Stimulated activated CD4-positive, alpha-beta T cell treated with anti-CD3 and anti-CD28 coated beads, Interleukin-4, amount 100 ng/mL, for 4 hours (primary cell): ENCODE measurements around the gene HTR1D.
A peak's percentile ranks its signal among the peaks of the same experiment; 100 is the strongest.
"Not testable (repeated sequence)": the region's sequence is repeated elsewhere in the genome, so short reads cannot be mapped to it uniquely, and the experiment has no call there.

Experiments
- DNase-seq, 2 experiments: peaks; one replicate each; pipeline ENCODE4 v3.0.0-alpha.2; 2020

The HTR1D gene

GRCh38 chr1:23217421-23218115, at the start of gene HTR1D:
Gene HTR1D, minus strand, starts transcription at chr1:23217502. Its CDS starts 23,283 bp downstream, at chr1:23194219.
- DNase-seq, result peak in 1 of 2 experiments; percentile 11

GRCh38 chr1:23263380-23263887, 46.1 kb upstream of the HTR1D start:
- no peak for DNase-seq

GRCh38 chr1:23258082-23258481, 40.8 kb upstream of the HTR1D start:
- DNase-seq, result not testable (repeated sequence)

GRCh38 chr1:23257371-23257770, 40.1 kb upstream of the HTR1D start:
- DNase-seq, result not testable (repeated sequence)

GRCh38 chr1:23254584-23254983, 37.3 kb upstream of the HTR1D start:
- no peak for DNase-seq

- DNase-seq, result no peak
Observed at GRCh38 chr1:23251812-23252211, 34.5 kb upstream of the HTR1D start.

GRCh38 chr1:23249787-23250454, 32.6 kb upstream of the HTR1D start:
- no peak for DNase-seq

GRCh38 chr1:23247276-23247675, 30.0 kb upstream of the HTR1D start:
- DNase-seq, result no peak

- no peak for DNase-seq
Observed at GRCh38 chr1:23246274-23246673, 29.0 kb upstream of the HTR1D start.

GRCh38 chr1:23244256-23244761, 27.0 kb upstream of the HTR1D start:
- DNase-seq, result no peak

- no peak for DNase-seq
Observed at GRCh38 chr1:23242414-23242813, 25.1 kb upstream of the HTR1D start.

- DNase-seq, result no peak
Observed at GRCh38 chr1:23239638-23240295, 22.5 kb upstream of the HTR1D start.

- DNase-seq, result no peak
Observed at GRCh38 chr1:23238565-23238964, 21.3 kb upstream of the HTR1D start.

GRCh38 chr1:23237508-23237907, 20.2 kb upstream of the HTR1D start:
- DNase-seq, result no peak

GRCh38 chr1:23227806-23228205, 10.5 kb upstream of the HTR1D start:
- no peak for DNase-seq

- no peak for DNase-seq
Observed at GRCh38 chr1:23224739-23225648, 7.7 kb upstream of the HTR1D start.

GRCh38 chr1:23223963-23224362, 6.7 kb upstream of the HTR1D start:
- not testable (repeated sequence) for DNase-seq

- not testable (repeated sequence) for DNase-seq
Observed at GRCh38 chr1:23223490-23223951, 6.2 kb upstream of the HTR1D start.

- no peak for DNase-seq
Observed at GRCh38 chr1:23222742-23223141, 5.4 kb upstream of the HTR1D start.

GRCh38 chr1:23222331-23222730, 5.0 kb upstream of the HTR1D start:
- no peak for DNase-seq

GRCh38 chr1:23221107-23221506, 3.8 kb upstream of the HTR1D start:
- DNase-seq, result no peak

- peak in 1 of 2 experiments; percentile 48 for DNase-seq
Observed at GRCh38 chr1:23216771-23217420, 406 bp downstream of the HTR1D start.
